Esophagus squamous epithelium (tissue), 5 donors: Measurements from ENCODE around the gene HOXC9. TPM values are rescaled to one million over a fixed set of nuclear protein-coding genes. Genes with fewer than 3 reads are reported as not detected.

ENCODE experiments used
- DNase-seq: peaks from one replicate; lab custom pipeline; 2025; lab: John Stamatoyannopoulos, UW
- H3K27ac ChIP-seq, 4 donors: fragments of 200-600 bp; sonication (generic); one replicate each; pipeline ENCODE4 v1.5.1; 2016 to 2019; ENCODE audit warnings: mild to moderate bottlenecking in 1 of 4
- H3K27me3 ChIP-seq, 4 donors: fragments of 200-600 bp; sonication (generic); 1 replicate in 3 of 4; 2 replicates in 1 of 4; pipeline versions ENCODE4 v1.5.1 to v1.6.0; 2017 to 2021; ENCODE audit warnings: antibody characterized with exemption in 1 of 4
- H3K36me3 ChIP-seq, 3 donors: fragments of 200-600 bp; sonication (generic); one replicate each; pipeline ENCODE4 v1.5.1; 2016 to 2019
- H3K4me1 ChIP-seq, 3 donors: fragments of 200-600 bp; sonication (generic); one replicate each; pipeline ENCODE4 v1.5.1; 2017 to 2019
- H3K4me3 ChIP-seq, 4 donors: fragments of 200-600 bp; sonication (generic); 1 replicate in 3 of 4; 2 replicates in 1 of 4; pipeline ENCODE4 v1.5.1; 2016 to 2019; ENCODE audit warnings: mild to moderate bottlenecking in 2 of 4, moderate library complexity in 1 of 4
- H3K9me3 ChIP-seq, 3 donors: fragments of 200-600 bp; sonication (generic); one replicate each; pipeline ENCODE4 v1.5.1; 2016 to 2019
- POLR2A ChIP-seq, 4 donors: fragments of 450-650 bp; IDR thresholded peaks; one replicate each; pipeline ENCODE4 v1.6.1; 2017; ENCODE audit warnings: antibody characterized with exemption in 4 of 4, mild to moderate bottlenecking in 4 of 4, moderate library complexity in 3 of 4
- WGBS, 2 donors: methylation state at CpG; one replicate each; pipeline ENCODE4 v1.1.5; 2018; 5-methylcytosine and 5-hydroxymethylcytosine counted together
- intact Hi-C: fragments of 100-400 bp; cut with DNase I; formaldehyde crosslinking; loops from one replicate; pipeline ENCODE4 v1.15.0; 2022
- small RNA-seq, 4 donors: library from RNA; depleted of rRNA; stranded (forward); fragments of <200 nt; gene quantifications; one replicate each; pipeline ENCODE3, GENCODE V24; 2016
- total RNA-seq, 4 donors: library from RNA; depleted of rRNA; stranded (reverse); fragments of >200 nt; gene quantifications; one replicate each; pipeline ENCODE4 v1.1.0, GENCODE V29; 2016
- TF ChIP-seq, protein P1 (sequence below), 6 experiments: fragments of 450-650 bp in 4 of 6; fragments of 200-600 bp in 2 of 6; sonication (generic) in 2 of 6; IDR thresholded peaks; one replicate each; pipeline ENCODE4 v1.5.1; 2016 to 2019; ENCODE audit warnings: antibody characterized with exemption in 6 of 6, mild to moderate bottlenecking in 4 of 6, moderate library complexity in 4 of 6
- donor health status: DM: yes; HTN: yes; CAD: no.

Gene HOXC9
- total RNA-seq, 4 donors from 2014 or later, result 1.5 TPM; not detected in 3

DNA sequence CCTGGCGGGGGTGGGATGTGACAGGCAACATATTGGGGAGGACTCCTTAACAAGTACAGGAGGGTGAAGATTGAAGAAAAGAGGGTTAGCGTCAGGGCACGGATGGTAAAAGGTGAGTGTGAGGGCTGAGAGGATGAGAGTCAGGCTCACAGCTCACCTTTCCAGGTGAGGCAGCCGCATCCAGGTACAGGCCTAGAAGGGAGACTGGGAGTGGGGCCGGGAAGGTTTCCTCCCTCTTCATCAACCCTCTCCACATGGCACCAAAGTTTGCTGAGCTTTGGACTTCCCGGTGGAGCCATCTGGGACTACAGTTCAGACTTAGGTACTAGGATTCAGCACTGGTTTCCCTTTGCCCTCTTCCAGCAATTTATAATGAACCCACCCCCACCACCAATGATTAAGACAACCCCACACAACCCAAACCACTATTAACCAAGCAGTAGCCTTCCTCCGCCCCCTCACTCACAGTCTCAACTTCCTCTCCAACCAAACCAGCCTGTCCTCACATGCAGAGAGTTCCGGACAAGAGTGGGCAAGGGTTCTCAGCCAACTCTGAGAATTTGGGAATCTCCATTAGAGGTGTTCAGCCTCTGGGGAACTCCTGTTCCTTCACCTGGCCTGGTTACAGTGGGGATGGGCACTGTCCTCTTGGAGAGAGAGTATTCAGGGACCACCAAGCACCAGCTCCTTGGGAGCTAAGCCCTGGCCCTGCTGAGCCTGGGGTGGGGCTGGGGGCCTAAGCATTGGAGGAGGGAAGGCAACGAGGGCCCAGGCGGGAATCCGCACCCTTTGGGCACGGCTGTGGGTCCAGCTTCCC lies 51.3 kb downstream of the HOXC9 start:
- Histone ChIP-seq H3K36me3 (no peaks in the 10 kb centered on the region), H3K27ac (peak overlapping the region; percentile 84 to 96 (median 90)), H3K27me3 (peaks cover 0 to 82% (median 2%) of the 10 kb centered on the region in 4 donors), H3K9me3 (no peaks in the 10 kb centered on the region), H3K4me3 (peak overlapping the region in 2 of 4 donors; percentile 27 to 76), H3K4me1 (peaks cover 14 to 95% (median 22%) of the 10 kb centered on the region in 3 donors)
- WGBS, 2 donors, result 37 to 38% methylated on average over 10 to 12 of the region's 12 CpGs
- no peak for TF ChIP-seq POLR2A (IDR thresholded peaks at IDR 0.05)
- TF ChIP-seq, protein P1, sequence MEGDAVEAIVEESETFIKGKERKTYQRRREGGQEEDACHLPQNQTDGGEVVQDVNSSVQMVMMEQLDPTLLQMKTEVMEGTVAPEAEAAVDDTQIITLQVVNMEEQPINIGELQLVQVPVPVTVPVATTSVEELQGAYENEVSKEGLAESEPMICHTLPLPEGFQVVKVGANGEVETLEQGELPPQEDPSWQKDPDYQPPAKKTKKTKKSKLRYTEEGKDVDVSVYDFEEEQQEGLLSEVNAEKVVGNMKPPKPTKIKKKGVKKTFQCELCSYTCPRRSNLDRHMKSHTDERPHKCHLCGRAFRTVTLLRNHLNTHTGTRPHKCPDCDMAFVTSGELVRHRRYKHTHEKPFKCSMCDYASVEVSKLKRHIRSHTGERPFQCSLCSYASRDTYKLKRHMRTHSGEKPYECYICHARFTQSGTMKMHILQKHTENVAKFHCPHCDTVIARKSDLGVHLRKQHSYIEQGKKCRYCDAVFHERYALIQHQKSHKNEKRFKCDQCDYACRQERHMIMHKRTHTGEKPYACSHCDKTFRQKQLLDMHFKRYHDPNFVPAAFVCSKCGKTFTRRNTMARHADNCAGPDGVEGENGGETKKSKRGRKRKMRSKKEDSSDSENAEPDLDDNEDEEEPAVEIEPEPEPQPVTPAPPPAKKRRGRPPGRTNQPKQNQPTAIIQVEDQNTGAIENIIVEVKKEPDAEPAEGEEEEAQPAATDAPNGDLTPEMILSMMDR (IDR thresholded peaks at IDR 0.05), result no peak
- DNase-seq, result no peak
- intact Hi-C loops, result no loop called here

DNA sequence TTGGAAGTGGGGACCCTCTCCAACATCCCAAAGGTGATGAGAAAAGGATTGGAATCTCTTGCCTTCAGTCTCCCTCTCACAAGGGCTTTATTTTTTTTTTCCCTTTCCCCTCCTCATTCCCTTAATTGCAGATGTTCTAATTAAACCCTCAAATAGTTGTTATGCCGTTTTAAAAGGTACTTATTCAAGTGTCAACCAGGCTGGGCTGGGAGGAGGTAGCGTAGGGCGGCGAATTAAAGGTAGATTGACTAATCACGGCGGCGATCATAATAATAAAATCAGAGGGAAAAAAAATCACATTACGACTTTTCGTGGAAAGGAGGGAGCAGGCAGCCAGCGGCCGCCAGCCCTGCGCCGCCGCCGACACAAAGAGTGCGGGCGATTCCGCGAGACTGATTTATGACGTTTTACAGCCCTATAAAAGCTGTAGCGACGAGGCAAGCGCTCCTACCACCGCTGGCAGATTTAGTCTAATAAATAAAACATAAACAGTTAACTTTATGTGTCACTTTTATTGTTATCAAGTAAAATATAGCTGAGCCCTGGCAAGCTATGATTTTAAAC lies 52.0 kb downstream of the HOXC9 start:
- intact Hi-C loops, result no loop called here
- peaks cover 13 to 95% (median 22%) of the 10 kb centered on the region in 3 donors for H3K4me1 ChIP-seq
- no peak for DNase-seq
- no peaks in the 10 kb centered on the region for H3K36me3 ChIP-seq
- WGBS, 2 donors, result 14 to 45% methylated on average over 22 to 24 of the region's 24 CpGs
- peak overlapping the region in 3 of 4 donors; percentile 68 to 76 (median 70) for H3K4me3 ChIP-seq
- TF ChIP-seq, protein P1 (IDR thresholded peaks at IDR 0.05), result no peak
- no peak for TF ChIP-seq POLR2A (IDR thresholded peaks at IDR 0.05)
- no peaks in the 10 kb centered on the region for H3K9me3 ChIP-seq
- H3K27me3 ChIP-seq, result peaks cover 0 to 74% (median 2%) of the 10 kb centered on the region in 4 donors
- peak overlapping the region; percentile 84 to 96 (median 90) for H3K27ac ChIP-seq

- TF ChIP-seq, protein P1 (IDR thresholded peaks at IDR 0.05), result no peak
- TF ChIP-seq POLR2A (IDR thresholded peaks at IDR 0.05), result no peak
- WGBS, 2 donors, result 17 to 25% methylated on average over 6 to 8 of the region's 10 CpGs
- Histone ChIP-seq H3K4me1 (peaks cover 11 to 93% (median 22%) of the 10 kb centered on the region in 3 donors), H3K9me3 (no peaks in the 10 kb centered on the region), H3K36me3 (no peaks in the 10 kb centered on the region), H3K4me3 (peak overlapping the region in 3 of 4 donors; percentile 68 to 76 (median 70)), H3K27ac (peak overlapping the region; percentile 84 to 96 (median 90)), H3K27me3 (peaks cover 0 to 69% (median 2%) of the 10 kb centered on the region in 4 donors)
- intact Hi-C loops, result no loop called here
- DNase-seq, result no peak
Observed at GRCh38 chr12:54052438-54053002, 52.6 kb downstream of the HOXC9 start.

Small RNA genes within 50 kb of the gene (small RNA-seq; reads per million reads assigned to genes)
- gene AC012531.3, result 0 reads per million in 4 donors
- gene AC012531.4, result 0 reads per million in 4 donors
- gene HOXC5, result 0 reads per million in 4 donors
- 0.21 to 1.9 (median 0.95) reads per million in 4 donors for gene MIR196A2
- gene MIR615, result 0.71 to 2.4 (median 0.94) reads per million in 4 donors
- 0 reads per million in 4 donors for gene RF01905
- gene RF01906, result 0 reads per million in 4 donors

Other genes starting within 250 kb of the HOXC9 start
- gene CISTR, start 248.2 kb upstream of the HOXC9 start, total RNA-seq, result not detected
- gene HOXC13, start 61.3 kb upstream of the HOXC9 start, total RNA-seq, result under 1 TPM in 1 of 4 donors, not detected in 3; 0.83 TPM
- gene HOXC12, start 45.3 kb upstream of the HOXC9 start, total RNA-seq, result not detected
- gene HOXC11, start 27.0 kb upstream of the HOXC9 start, total RNA-seq, result not detected
- gene HOTAIR, start 25.2 kb upstream of the HOXC9 start, total RNA-seq, result not detected
- gene HOXC10, start 15.0 kb upstream of the HOXC9 start, total RNA-seq, result 1 to 10 TPM in 1 of 4 donors, under 1 TPM in 1, not detected in 2; 0.31 to 1.3 TPM
- gene HOXC8, start 8.8 kb downstream of the HOXC9 start, total RNA-seq, result under 1 TPM in 1 of 4 donors, not detected in 3; 0.70 TPM
- gene HOXC6, start 28.3 kb downstream of the HOXC9 start, total RNA-seq, result 1 to 10 TPM in 1 of 4 donors, under 1 TPM in 2, not detected in 1; 0.21 to 1.1 (median 0.30) TPM
- gene HOXC5, start 32.9 kb downstream of the HOXC9 start, total RNA-seq, result 1 to 10 TPM in 1 of 4 donors, under 1 TPM in 1, not detected in 2; 0.31 to 1.1 TPM
- gene HOXC4, start 53.7 kb downstream of the HOXC9 start, total RNA-seq, result 1 to 10 TPM; 1.1 to 3.1 (median 1.3) TPM
- gene SMUG1, start 188.8 kb downstream of the HOXC9 start, total RNA-seq, result 10 to 100 TPM; 30.5 to 44.1 (median 38.7) TPM